ENCODE results near the gene PLOD2.

PLOD2 gene

DNA sequence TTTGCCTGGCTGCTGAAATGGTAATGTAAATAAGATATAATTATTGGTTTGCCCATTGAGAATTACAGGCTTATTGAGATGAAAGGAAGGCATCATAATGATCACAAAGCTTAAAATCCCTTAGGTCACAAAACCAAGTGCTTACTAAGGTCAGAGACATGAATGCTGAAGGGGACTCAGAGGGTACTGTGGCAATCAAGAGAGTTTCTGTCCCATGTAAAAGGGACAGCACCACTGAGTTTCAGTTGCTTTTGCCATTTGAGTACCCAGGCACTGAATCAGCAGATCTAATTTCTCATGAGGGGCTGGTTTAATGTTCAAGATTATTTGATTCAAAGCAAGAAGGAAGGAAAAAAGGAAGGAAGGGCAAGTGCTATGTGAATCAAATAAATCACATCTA, 127.0 kb downstream of the PLOD2 start:
- DNase-seq, result no peak

DNA sequence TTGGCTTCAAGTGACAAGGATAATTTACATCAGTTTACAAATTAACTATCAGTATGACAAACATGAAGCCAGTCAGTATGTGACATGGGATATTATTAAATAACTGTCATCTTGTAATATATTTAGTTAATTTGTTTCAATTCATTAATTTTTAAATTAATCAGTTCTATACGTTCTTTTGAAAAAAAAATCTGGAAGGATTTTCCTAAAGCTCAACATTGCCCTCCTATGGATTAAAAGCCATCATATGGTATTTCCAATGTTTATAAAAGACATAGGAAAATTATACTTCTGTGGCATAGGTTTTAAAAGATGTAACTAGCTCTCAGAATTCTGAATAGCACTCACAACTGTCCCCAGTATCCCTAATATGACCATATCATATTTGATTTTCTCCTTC, 134.4 kb downstream of the PLOD2 start:
- no peak for DNase-seq

DNA sequence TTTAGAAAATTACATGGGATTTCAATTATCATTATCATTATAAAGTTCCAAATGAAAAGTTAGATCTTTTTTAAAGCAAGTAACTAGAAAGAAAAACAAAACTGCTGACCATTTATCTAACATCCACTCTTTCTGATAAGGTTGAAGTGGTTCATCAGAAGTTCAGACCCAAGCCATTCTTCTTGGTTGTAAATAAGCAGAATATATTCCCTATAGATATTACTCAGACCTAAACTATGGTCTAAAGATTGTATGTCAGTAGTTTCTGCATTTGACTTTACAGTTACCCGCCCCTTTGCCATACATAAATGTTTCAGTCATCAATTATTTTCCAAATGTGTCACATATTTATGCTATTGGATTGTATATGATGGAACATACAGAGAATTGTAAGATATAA, 136.7 kb downstream of the PLOD2 start:
- no peak for DNase-seq

DNA sequence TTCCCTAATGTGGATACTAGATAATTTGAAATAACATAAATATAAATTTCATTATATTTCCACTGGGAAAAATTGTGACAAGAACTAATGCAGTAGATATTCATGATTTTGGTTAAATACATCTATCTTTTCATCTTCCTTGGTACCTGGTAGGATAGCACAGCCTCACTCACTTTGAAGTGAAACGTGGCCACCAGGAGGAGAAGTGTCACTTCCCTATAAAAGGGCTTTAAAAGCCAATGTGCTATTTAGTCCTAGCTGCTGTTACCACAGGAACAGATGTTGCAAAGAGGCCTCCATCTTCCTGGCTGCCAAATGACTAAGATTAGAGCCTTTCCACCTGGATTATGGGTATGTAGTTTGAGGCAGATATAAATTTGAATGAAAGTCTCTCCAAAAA, 140.0 kb downstream of the PLOD2 start:
- DNase-seq, result no peak

DNA sequence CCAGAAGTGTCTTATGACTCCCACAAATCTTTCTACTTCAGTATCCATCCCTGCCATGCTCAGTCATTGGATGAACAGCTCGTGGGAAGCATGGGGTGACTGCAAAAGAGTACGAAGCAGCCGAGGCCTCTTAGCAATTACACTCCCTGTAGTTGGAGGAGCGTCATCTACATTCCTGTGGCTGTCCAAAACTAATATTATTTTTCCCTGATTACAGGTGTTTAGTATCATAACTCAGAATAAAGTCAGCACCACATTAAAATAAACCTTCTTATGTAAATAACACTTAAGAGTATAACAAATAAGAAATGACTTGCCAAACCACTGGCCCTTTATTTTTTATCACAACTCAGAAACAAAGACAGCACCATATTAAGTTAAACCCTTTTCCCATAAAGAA, 141.5 kb downstream of the PLOD2 start:
- DNase-seq, result no peak

Measured in stimulated activated CD4-positive, alpha-beta T cell treated with anti-CD3 and anti-CD28 coated beads, Interleukin-2, amount 100 ng/mL, for 24 hours (primary cell).